ENCODE results near the gene PIR. TPM values are rescaled to one million over a fixed set of nuclear protein-coding genes. Genes with fewer than 3 reads are reported as not detected.

PIR gene
- total and polyA plus RNA-seq, 2 donors (not counting 3 experiments of a cell fraction or from before 2014, with no cell fraction given): 89.0 to 108 TPM

DNA sequence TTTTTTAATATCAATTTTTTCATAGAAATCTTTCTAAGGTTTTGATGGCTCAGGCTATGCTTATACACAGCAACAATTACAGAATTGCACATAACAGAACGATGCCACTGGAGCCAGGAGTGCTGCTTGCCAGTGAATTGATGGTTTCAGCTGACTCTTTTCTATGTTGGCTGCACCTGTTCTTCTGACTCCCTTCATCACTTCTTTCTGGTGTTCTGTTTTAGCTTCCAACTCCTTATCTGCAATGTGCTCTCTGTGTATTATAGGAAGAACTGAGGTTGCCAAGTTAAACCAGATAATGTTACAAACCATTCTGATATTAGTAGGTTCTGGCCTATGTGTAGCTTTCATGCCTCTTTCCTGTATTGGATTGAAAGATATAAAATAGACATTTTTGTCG lies 97.3 kb downstream of the PIR start:
- dilution Hi-C loops (cut with MboI; ENCODE audit: extremely low pct_ligation_motif_present, low sequenced_read_pairs): no loop called here

More for the DNA sequence above, 97.3 kb downstream of the PIR start:
- no peaks in the 10 kb centered on the region for H3K27me3 ChIP-seq (ENCODE audit: control insufficient read depth in 2 of 2, insufficient read depth in 2 of 2, low read length in 2 of 2)
- no peak overlapping the region for H3K9ac ChIP-seq (replicated peaks; ENCODE audit: extremely low read depth, insufficient read depth, low read length)
- H3K9me3 ChIP-seq (replicated peaks; ENCODE audit: control insufficient read depth, insufficient read depth, low read length): no peaks in the 10 kb centered on the region
- H3K36me3 ChIP-seq (ENCODE audit: control insufficient read depth in 2 of 2, extremely low read depth in 1 of 2, insufficient read depth in 2 of 2, low read length in 2 of 2): peaks cover 2 to 9% of the 10 kb centered on the region in 2 experiments
- TF ChIP-seq, protein P1, sequence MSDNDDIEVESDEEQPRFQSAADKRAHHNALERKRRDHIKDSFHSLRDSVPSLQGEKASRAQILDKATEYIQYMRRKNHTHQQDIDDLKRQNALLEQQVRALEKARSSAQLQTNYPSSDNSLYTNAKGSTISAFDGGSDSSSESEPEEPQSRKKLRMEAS (IDR thresholded peaks at IDR 0.05; ENCODE audit: insufficient read depth, insufficient read length): no peak
- TF ChIP-seq, protein P2, sequence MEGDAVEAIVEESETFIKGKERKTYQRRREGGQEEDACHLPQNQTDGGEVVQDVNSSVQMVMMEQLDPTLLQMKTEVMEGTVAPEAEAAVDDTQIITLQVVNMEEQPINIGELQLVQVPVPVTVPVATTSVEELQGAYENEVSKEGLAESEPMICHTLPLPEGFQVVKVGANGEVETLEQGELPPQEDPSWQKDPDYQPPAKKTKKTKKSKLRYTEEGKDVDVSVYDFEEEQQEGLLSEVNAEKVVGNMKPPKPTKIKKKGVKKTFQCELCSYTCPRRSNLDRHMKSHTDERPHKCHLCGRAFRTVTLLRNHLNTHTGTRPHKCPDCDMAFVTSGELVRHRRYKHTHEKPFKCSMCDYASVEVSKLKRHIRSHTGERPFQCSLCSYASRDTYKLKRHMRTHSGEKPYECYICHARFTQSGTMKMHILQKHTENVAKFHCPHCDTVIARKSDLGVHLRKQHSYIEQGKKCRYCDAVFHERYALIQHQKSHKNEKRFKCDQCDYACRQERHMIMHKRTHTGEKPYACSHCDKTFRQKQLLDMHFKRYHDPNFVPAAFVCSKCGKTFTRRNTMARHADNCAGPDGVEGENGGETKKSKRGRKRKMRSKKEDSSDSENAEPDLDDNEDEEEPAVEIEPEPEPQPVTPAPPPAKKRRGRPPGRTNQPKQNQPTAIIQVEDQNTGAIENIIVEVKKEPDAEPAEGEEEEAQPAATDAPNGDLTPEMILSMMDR (IDR thresholded peaks at IDR 0.05; ENCODE audit: extremely low read depth in 1 of 2, insufficient read depth in 1 of 2, low read depth in 1 of 2, low read length in 2 of 2): no peak
- no peak for TF ChIP-seq FOS (IDR thresholded peaks at IDR 0.05; ENCODE audit: borderline replicate concordance, insufficient read depth, low read length)
- no peak for TF ChIP-seq EZH2 (IDR thresholded peaks at IDR 0.05; ENCODE audit: borderline replicate concordance, low read depth, low read length, severe bottlenecking)
- no peak for TF ChIP-seq GATA2 (IDR thresholded peaks at IDR 0.05; ENCODE audit: insufficient read depth, insufficient read length, low read depth, low read length)
- TF ChIP-seq MYC (IDR thresholded peaks at IDR 0.05; ENCODE audit: low read depth, low read length): no peak
- no peak for TF ChIP-seq POLR2A (IDR thresholded peaks at IDR 0.05; ENCODE audit: low read depth, low read length)
- no peak for TF ChIP-seq JUN (IDR thresholded peaks at IDR 0.05; ENCODE audit: borderline replicate concordance, insufficient read depth, insufficient read length, low read depth)
- no peak for TF ChIP-seq POLR2AphosphoS5 (IDR thresholded peaks at IDR 0.05; ENCODE audit: insufficient read depth, low read depth, low read length)
- H3K27ac ChIP-seq (ENCODE audit: insufficient read depth, low read depth, low read length): no peak overlapping the region
- no peaks in the 10 kb centered on the region for H3K4me1 ChIP-seq (ENCODE audit: control insufficient read depth, extremely low read depth, insufficient read depth, low read length)
- POLR2A ChIA-PET: no interaction called here
- H3K9me1 ChIP-seq (replicated peaks; ENCODE audit: control insufficient read depth, extremely low read depth, insufficient read depth, low read length): no peaks in the 10 kb centered on the region
- H4K20me1 ChIP-seq (replicated peaks; ENCODE audit: control insufficient read depth, extremely low read depth, insufficient read depth, low read length): no peaks in the 10 kb centered on the region
- CTCF ChIA-PET: no interaction called here
- BruUV-seq (replicated peaks): no TSS peak
- H3K79me2 ChIP-seq (ENCODE audit: control insufficient read depth, insufficient read depth, low read length): no peaks in the 10 kb centered on the region
- FAIRE-seq (no peak), DNase-seq (ENCODE audit: low read depth, low spot score) (no peak)
- H3K4me3 ChIP-seq (replicated peaks in 1 of 3; ENCODE audit: insufficient read depth in 1 of 3, low read depth in 1 of 3, low read length in 3 of 3): no peak overlapping the region
- intact Hi-C loops (cut with micrococcal nuclease): no loop called here
- H2AFZ ChIP-seq (ENCODE audit: low read depth, low read length): no peak overlapping the region
- no peak overlapping the region for H3K4me2 ChIP-seq (ENCODE audit: insufficient read depth, low read length)
